H1 (cell line): ENCODE data around the gene PTPN13. TPM values are rescaled to one million over a fixed set of nuclear protein-coding genes. Genes with fewer than 3 reads are reported as not detected.

Experiments
- CTCF ChIA-PET: fragments of 300-600 bp; sonication (Branson Sonifier 250); formaldehyde crosslinking; loops from one replicate; lab custom pipeline; 2021; ENCODE audit not compliant: partially characterized antibody; lab: Charles Lee
- POLR2A ChIA-PET: fragments of 300-600 bp; sonication (Branson Sonifier 250); formaldehyde crosslinking; loops from one replicate; lab custom pipeline; 2021; ENCODE audit warnings: inconsistent platforms; ENCODE audit not compliant: partially characterized antibody; lab: Charles Lee
- DNase-seq, 2 experiments: peaks; one replicate each; pipeline versions ENCODE4 v3.0.0 to v3.0.0-alpha.2; 2010 to 2022; ENCODE audit warnings: low spot score in 2 of 2, low read depth in 1 of 2, mixed read lengths in 1 of 2
- FAIRE-seq: peaks from 2 replicates; lab custom pipeline; 2011; peaks lifted over from hg19 to GRCh38; lab: Jason Lieb, UNC
- H2AFZ ChIP-seq: 2 replicates; pipeline ENCODE4 v1.8.1; 2012; ENCODE audit warnings: low read length, inconsistent platforms
- H2AK5ac ChIP-seq: 2 replicates; pipeline ENCODE4 v1.6.1; 2013; ENCODE audit warnings: low read depth, low read length
- H2BK120ac ChIP-seq: replicated peaks from 2 replicates; pipeline ENCODE3; 2013; ENCODE audit warnings: low read depth, low read length, inconsistent platforms
- H2BK12ac ChIP-seq: 2 replicates; pipeline ENCODE4 v1.6.1; 2013; ENCODE audit warnings: low read depth, low read length
- H2BK15ac ChIP-seq: 2 replicates; pipeline ENCODE4 v1.6.1; 2013; ENCODE audit warnings: low read length
- H2BK20ac ChIP-seq: 2 replicates; pipeline ENCODE4 v1.6.1; 2013; ENCODE audit warnings: low read length
- H2BK5ac ChIP-seq: 2 replicates; pipeline ENCODE4 v1.6.1; 2013; ENCODE audit warnings: low read depth, low read length
- H3K14ac ChIP-seq: 2 replicates; pipeline ENCODE4 v1.6.1; 2013; ENCODE audit warnings: inconsistent platforms; ENCODE audit not compliant: insufficient read length
- H3K18ac ChIP-seq: 2 replicates; pipeline ENCODE4 v1.6.1; 2013; ENCODE audit warnings: low read length; ENCODE audit errors: extremely low read depth
- H3K23ac ChIP-seq: 2 replicates; pipeline ENCODE4 v1.6.1; 2013; ENCODE audit warnings: inconsistent platforms; ENCODE audit not compliant: insufficient read length
- H3K23me2 ChIP-seq: 2 replicates; pipeline ENCODE4 v1.6.1; 2013; ENCODE audit warnings: low read depth, low read length
- H3K27ac ChIP-seq: 2 replicates; pipeline ENCODE4 v1.6.1; 2011; ENCODE audit warnings: low read depth, low read length, inconsistent platforms
- H3K27me3 ChIP-seq, 4 experiments: replicated peaks in 1 of 4; 1 replicate in 1 of 4; 2 replicates in 3 of 4; pipeline versions ENCODE4 v1.6.1 to v1.8.1; 2011 to 2013; ENCODE audit warnings: low read length in 3 of 4, mild to moderate bottlenecking in 3 of 4, inconsistent platforms in 2 of 4, mixed read lengths in 2 of 4, moderate library complexity in 1 of 4; ENCODE audit not compliant: control insufficient read depth in 3 of 4, insufficient read depth in 3 of 4; ENCODE audit errors: extremely low read depth in 1 of 4
- H3K36me3 ChIP-seq, 4 experiments: 2 replicates each; pipeline versions ENCODE4 v1.6.1 to v1.8.1; 2011 to 2013; ENCODE audit warnings: mild to moderate bottlenecking in 4 of 4, low read length in 3 of 4, moderate library complexity in 2 of 4, control low read depth in 1 of 4, inconsistent platforms in 1 of 4; ENCODE audit not compliant: insufficient read depth in 4 of 4, control insufficient read depth in 2 of 4
- H3K4ac ChIP-seq: replicated peaks from 2 replicates; pipeline ENCODE3; 2013; ENCODE audit warnings: low read length, low read depth, mixed read lengths, inconsistent platforms; ENCODE audit not compliant: insufficient read length
- H3K4me1 ChIP-seq, 4 experiments: replicated peaks in 1 of 4; 1 replicate in 1 of 4; 2 replicates in 3 of 4; pipeline versions ENCODE4 v1.6.1 to v1.8.1; 2011 to 2013; ENCODE audit warnings: low read length in 3 of 4, inconsistent platforms in 2 of 4, mixed read lengths in 1 of 4; ENCODE audit not compliant: insufficient read depth in 4 of 4, control insufficient read depth in 3 of 4
- H3K4me2 ChIP-seq, 2 experiments: 2 replicates each; pipeline versions ENCODE4 v1.6.1 to v1.8.1; 2011 to 2013; ENCODE audit warnings: low read depth in 2 of 2, low read length in 2 of 2, control low read depth in 1 of 2, inconsistent platforms in 1 of 2, mild to moderate bottlenecking in 1 of 2; ENCODE audit not compliant: insufficient read depth in 1 of 2
- H3K4me3 ChIP-seq, 4 experiments: fragments of 200-600, 300-600 bp in 1 of 4; sonication (generic), shearing (Covaris generic), sonication (Bioruptor Twin) in 1 of 4; 2 replicates each; pipeline versions ENCODE4 v1.5.1 to v1.8.1; 2011 to 2016; ENCODE audit warnings: low read length in 4 of 4, low read depth in 3 of 4, control low read depth in 2 of 4, inconsistent platforms in 2 of 4, mild to moderate bottlenecking in 2 of 4, mixed read lengths in 1 of 4, moderate library complexity in 1 of 4; ENCODE audit not compliant: insufficient read depth in 2 of 4; ENCODE audit errors: extremely low read depth in 1 of 4
- H3K56ac ChIP-seq: replicated peaks from 2 replicates; pipeline ENCODE3; 2013; ENCODE audit warnings: low read depth, mild to moderate bottlenecking, mixed read lengths, low read length, inconsistent platforms; ENCODE audit not compliant: insufficient read length
- H3K79me1 ChIP-seq: 2 replicates; pipeline ENCODE4 v1.6.1; 2013; ENCODE audit warnings: low read depth, low read length, control low read depth
- H3K79me2 ChIP-seq, 2 experiments: 2 replicates each; pipeline versions ENCODE4 v1.6.1 to v1.8.1; 2012 to 2013; ENCODE audit warnings: low read length in 2 of 2, mild to moderate bottlenecking in 2 of 2, inconsistent platforms in 1 of 2; ENCODE audit not compliant: insufficient read depth in 2 of 2, control insufficient read depth in 1 of 2
- H3K9ac ChIP-seq, 4 experiments: replicated peaks in 1 of 4; 1 replicate in 1 of 4; 2 replicates in 3 of 4; pipeline versions ENCODE4 v1.6.1 to v1.8.1; 2011 to 2013; ENCODE audit warnings: low read depth in 3 of 4, low read length in 3 of 4, control low read depth in 2 of 4, mild to moderate bottlenecking in 2 of 4, moderate library complexity in 2 of 4, inconsistent platforms in 1 of 4; ENCODE audit errors: extremely low read depth in 1 of 4
- H3K9me3 ChIP-seq, 2 experiments: 2 replicates each; pipeline versions ENCODE4 v1.6.1 to v1.8.1; 2012 to 2013; ENCODE audit warnings: mild to moderate bottlenecking in 2 of 2, moderate library complexity in 2 of 2, control low read depth in 1 of 2, inconsistent platforms in 1 of 2, low read depth in 1 of 2, low read length in 1 of 2, mixed read lengths in 1 of 2; ENCODE audit not compliant: insufficient read depth in 2 of 2
- H4K20me1 ChIP-seq, 2 experiments: replicated peaks in 1 of 2; 2 replicates each; pipeline versions ENCODE3 to v1.8.1; 2011 to 2013; ENCODE audit warnings: inconsistent platforms in 2 of 2, low read length in 2 of 2, mild to moderate bottlenecking in 1 of 2; ENCODE audit not compliant: insufficient read depth in 2 of 2, control insufficient read depth in 1 of 2
- H4K5ac ChIP-seq: 2 replicates; pipeline ENCODE4 v1.6.1; 2013; ENCODE audit warnings: low read length, low read depth, mixed read lengths, inconsistent platforms; ENCODE audit not compliant: insufficient read length
- H4K8ac ChIP-seq: 2 replicates; pipeline ENCODE4 v1.8.0; 2013; ENCODE audit warnings: mild to moderate bottlenecking, moderate library complexity, low read length, inconsistent platforms; ENCODE audit not compliant: insufficient read depth; ENCODE audit errors: extremely low read depth
- H4K91ac ChIP-seq: replicated peaks from 2 replicates; pipeline ENCODE3; 2013; ENCODE audit warnings: low read length, mixed read lengths, inconsistent platforms; ENCODE audit not compliant: insufficient read length
- FOSL1 ChIP-seq: IDR thresholded peaks from 2 replicates; pipeline ENCODE4 v1.6.1; 2011; ENCODE audit warnings: mild to moderate bottlenecking, low read depth, low read length, moderate library complexity; ENCODE audit not compliant: insufficient read depth
- GTF2F1 ChIP-seq: IDR thresholded peaks from 2 replicates; pipeline ENCODE4 v1.6.1; 2012; ENCODE audit warnings: low read depth, low read length, improper control_type of control experiment, borderline replicate concordance
- POU5F1 ChIP-seq: IDR thresholded peaks from 2 replicates; pipeline ENCODE4 v1.6.1; 2011; ENCODE audit warnings: low read depth, mild to moderate bottlenecking, low read length, moderate library complexity
- RBBP5 ChIP-seq: IDR thresholded peaks from 2 replicates; pipeline ENCODE4 v1.7.1; 2012; ENCODE audit warnings: low read depth, mild to moderate bottlenecking, inconsistent platforms, low read length, moderate library complexity, borderline replicate concordance
- SIN3A ChIP-seq, 2 experiments: IDR thresholded peaks in 1 of 2; conservative IDR thresholded peaks in 1 of 2; 2 replicates each; pipeline ENCODE4 v1.6.1; 2011 to 2012; ENCODE audit warnings: low read length in 2 of 2, improper control_type of control experiment in 1 of 2, low read depth in 1 of 2, mild to moderate bottlenecking in 1 of 2
- TAF7 ChIP-seq: optimal IDR thresholded peaks from 2 replicates; pipeline ENCODE3; 2011; ENCODE audit warnings: low read depth, mild to moderate bottlenecking, inconsistent platforms, low read length, moderate library complexity, borderline replicate concordance
- YY1 ChIP-seq: IDR thresholded peaks from 2 replicates; pipeline ENCODE4 v1.6.1; 2011; ENCODE audit warnings: low read depth, mild to moderate bottlenecking, low read length
- WGBS, 2 experiments: shearing (Covaris generic) in 1 of 2; methylation state at CpG; one replicate each; pipeline versions ENCODE4 v1.1.6 to v1.1.7; 2013 to 2015; ENCODE audit warnings: low lambda C conversion rate in 2 of 2, mixed read lengths in 2 of 2, inconsistent platforms in 1 of 2, low coverage in 1 of 2, missing lambda C conversion rate in 1 of 2; ENCODE audit not compliant: insufficient replicate concordance in 2 of 2, insufficient coverage in 1 of 2, insufficient read length in 1 of 2; ENCODE audit errors: extremely low coverage in 1 of 2, missing lambda C conversion rate in 1 of 2; 5-methylcytosine and 5-hydroxymethylcytosine counted together
- polyA plus RNA-seq, 7 experiments: library from polyadenylated mRNA; depleted of rRNA in 3 of 7; stranded (reverse) in 5 of 7; unstranded in 2 of 7; fragments of >200 nt in 5 of 7; fragments of 200-250 nt in 2 of 7; gene quantifications; 1 replicate in 5 of 7; 2 replicates in 1 of 7; 4 replicates in 1 of 7; pipeline versions ENCODE4 v1.2.1 to v1.2.3, GENCODE V29; 2011 to 2013; ENCODE audit warnings: missing spikeins in 2 of 7, mixed read lengths in 2 of 7
- total RNA-seq: library from RNA; stranded (reverse); fragmentation: NEBNext Ultra II Directional; extraction: Animal tissue kit (Norgen Biotek cat#: 25700); gene quantifications from 2 replicates; pipeline ENCODE4 v1.2.1, GENCODE V29; 2021

Gene PTPN13
- total and polyA plus RNA-seq, 2 of the 8 experiments (the other 6 are each of a cell fraction or from before 2014, with no cell fraction given), result 12.7 to 57.9 TPM

DNA sequence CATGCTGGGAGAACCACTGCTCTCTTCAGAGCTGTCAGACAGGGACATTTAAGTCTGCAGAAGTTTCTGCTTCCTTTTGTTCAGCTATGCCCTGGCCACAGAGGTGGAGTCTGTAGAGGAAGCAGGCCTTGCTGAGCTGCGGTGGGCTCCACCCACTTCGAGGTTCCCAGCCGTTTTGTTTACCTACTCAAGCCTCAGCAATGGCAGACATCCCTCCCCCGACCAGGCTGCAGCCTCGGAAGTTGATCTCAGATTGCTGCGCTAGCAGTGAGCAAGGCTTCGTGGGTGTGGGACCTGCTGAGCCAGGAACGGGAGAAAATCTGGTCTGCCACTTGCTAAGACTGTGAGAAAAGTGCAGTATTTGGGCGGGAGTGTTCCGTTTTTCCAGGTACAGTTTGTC, 136.2 kb downstream of the PTPN13 start:
- H3K23me2 ChIP-seq, result no peaks in the 10 kb centered on the region
- CTCF ChIA-PET, result interaction anchor here (0.7 to 1.5 kb wide), 3 partner anchors 13 to 234 kb away, joined by 3 to 5 read pairs (median 3); no protein-coding TSS in a partner anchor
- TF ChIP-seq SIN3A (conservative IDR thresholded peaks at IDR 0.05 in 1 of 2, IDR thresholded peaks at IDR 0.05 in 1 of 2; ENCODE audit: low read depth in 1 of 2, low read length in 2 of 2) (no peak), POU5F1 (no peak), GTF2F1 (no peak), RBBP5 (no peak), YY1 (peak; percentile 67; the same call in 1 of the 2 replicates), FOSL1 (no peak), TAF7 (no peak)

More for the DNA sequence above, 136.2 kb downstream of the PTPN13 start:
- peak; percentile 15 to 59 for DNase-seq
- H4K5ac ChIP-seq, result no peak overlapping the region
- H2BK120ac ChIP-seq, result no peak overlapping the region
- H3K9me3 ChIP-seq, result no peaks in the 10 kb centered on the region
- no peak overlapping the region for H3K4ac ChIP-seq
- H4K91ac ChIP-seq, result no peak overlapping the region
- no peaks in the 10 kb centered on the region for H4K20me1 ChIP-seq
- no peak overlapping the region for H2BK15ac ChIP-seq
- H3K9ac ChIP-seq, result no peak overlapping the region
- no peak overlapping the region for H3K18ac ChIP-seq
- no peaks in the 10 kb centered on the region for H3K27me3 ChIP-seq
- H3K4me3 ChIP-seq, result no peak overlapping the region
- H3K36me3 ChIP-seq, result peaks cover 0 to 22% (median 3%) of the 10 kb centered on the region in 4 experiments; a peak in 4 of 8 replicates
- H4K8ac ChIP-seq, result peak overlapping the region; percentile 80; the same call in 1 of the 2 replicates
- H3K27ac ChIP-seq, result no peak overlapping the region
- no peak overlapping the region for H3K14ac ChIP-seq
- POLR2A ChIA-PET, result no interaction called here
- H2BK20ac ChIP-seq, result no peak overlapping the region
- H3K79me2 ChIP-seq, result no peaks in the 10 kb centered on the region
- no peak overlapping the region for H3K23ac ChIP-seq
- no peak for FAIRE-seq
- H3K4me2 ChIP-seq, result no peak overlapping the region
- H3K4me1 ChIP-seq, result peaks cover 0 to 4% (median 0%) of the 10 kb centered on the region in 4 experiments; a peak in 1 of 7 replicates
- no peak overlapping the region for H2AK5ac ChIP-seq
- H3K56ac ChIP-seq, result no peak overlapping the region
- no peak overlapping the region for H2BK12ac ChIP-seq
- H2AFZ ChIP-seq, result no peak overlapping the region
- no peaks in the 10 kb centered on the region for H3K79me1 ChIP-seq
- no peak overlapping the region for H2BK5ac ChIP-seq
- 81% methylated on average over 10 of the region's 10 CpGs; no CpG with 5 or more reads in 1 of the 2 experiments for WGBS, 2 experiments
